Hepatocyte (in vitro differentiated cells): ENCODE results near the gene KCNQ1.

Experiments
- CTCF ChIP-seq: fragments of 200-600 bp; sonication (generic); IDR thresholded peaks from 2 replicates; pipeline ENCODE4 v1.5.1; 2016; ENCODE audit warnings: antibody characterized with exemption, mild to moderate bottlenecking; ENCODE audit not compliant: poor library complexity
- EZH2 ChIP-seq: fragments of 200-600 bp; sonication (generic); IDR thresholded peaks from 2 replicates; pipeline ENCODE4 v1.6.1; 2016; ENCODE audit warnings: antibody characterized with exemption, mild to moderate bottlenecking, borderline replicate concordance

- TF ChIP-seq CTCF (no peak), EZH2 (no peak)
Observed at GRCh38 chr11:2426826-2427521, 17.8 kb upstream of the KCNQ1 start.
